ENCODE data around the gene ZDHHC11B.
"Not testable (repeated sequence)": the region's sequence is repeated elsewhere in the genome, so short reads cannot be mapped to it uniquely, and the experiment has no call there.

Gene ZDHHC11B

GRCh38 chr5:683551-684481 is 100.7 kb downstream of the ZDHHC11B start:
- DNase-seq = no peak

GRCh38 chr5:682651-683358 is 101.7 kb downstream of the ZDHHC11B start:
- not testable (repeated sequence) for DNase-seq

DNA sequence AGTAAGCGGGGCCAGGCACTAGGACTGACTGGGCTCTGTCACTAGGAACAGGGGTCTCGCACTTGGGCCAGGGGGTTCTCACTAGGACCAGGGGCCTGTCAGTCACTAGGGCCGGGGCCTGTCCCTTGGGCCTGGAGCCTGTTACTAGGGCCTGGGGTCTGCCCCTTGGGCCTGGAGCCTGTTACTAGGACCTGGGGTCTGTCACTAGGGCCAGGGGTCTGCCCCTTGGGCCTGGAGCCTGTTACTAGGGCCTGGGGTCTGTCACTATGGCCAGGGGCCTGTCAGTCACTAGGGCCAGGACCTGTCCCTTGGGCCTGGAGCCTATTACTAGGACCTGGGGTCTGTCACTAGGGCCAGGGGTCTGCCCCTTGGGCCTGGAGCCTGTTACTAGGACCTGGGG is 102.3 kb downstream of the ZDHHC11B start:
- not testable (repeated sequence) for DNase-seq

- not testable (repeated sequence) for DNase-seq
Observed at GRCh38 chr5:681317-682191, 103.0 kb downstream of the ZDHHC11B start.

GRCh38 chr5:680836-681235 is 103.7 kb downstream of the ZDHHC11B start:
- DNase-seq = not testable (repeated sequence)

- DNase-seq = not testable (repeated sequence)
Observed at GRCh38 chr5:680118-680795, 104.3 kb downstream of the ZDHHC11B start.

DNA sequence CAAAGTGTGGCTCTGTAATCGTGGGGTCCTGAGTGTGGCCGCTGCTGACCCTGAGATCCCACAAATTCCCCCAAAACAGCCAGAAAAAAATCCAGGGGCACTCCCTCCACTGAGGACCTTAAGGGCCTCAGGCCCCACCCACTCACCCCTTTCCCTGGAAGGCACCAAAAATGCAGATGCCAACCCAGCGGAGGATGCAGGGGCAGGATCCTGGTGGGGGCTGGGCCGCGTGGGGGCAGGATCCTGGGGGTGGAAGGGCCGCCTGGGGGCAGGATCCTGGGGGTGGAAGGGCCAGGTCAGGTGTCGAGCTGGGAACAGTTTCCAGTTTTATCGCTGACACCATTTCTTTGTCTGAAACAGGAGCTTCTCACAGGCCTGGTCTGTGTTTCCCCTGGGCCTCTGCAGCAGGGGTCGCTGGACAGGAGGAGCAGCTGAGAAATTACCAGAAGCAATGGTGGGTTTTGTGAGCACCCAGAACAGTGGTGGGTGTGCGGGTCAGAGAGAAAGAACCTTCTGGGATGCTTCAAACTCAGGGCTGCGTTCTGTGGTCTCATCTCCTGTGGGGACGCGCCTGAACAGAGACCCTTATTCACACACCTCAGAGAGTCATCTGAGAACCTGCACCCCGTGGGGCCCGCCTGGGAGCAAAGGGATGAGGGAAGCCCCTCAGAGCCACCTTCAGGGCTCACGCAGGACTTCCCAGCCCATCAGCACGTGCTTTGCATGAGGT is 105.2 kb downstream of the ZDHHC11B start:
- not testable (repeated sequence) for DNase-seq

DNA sequence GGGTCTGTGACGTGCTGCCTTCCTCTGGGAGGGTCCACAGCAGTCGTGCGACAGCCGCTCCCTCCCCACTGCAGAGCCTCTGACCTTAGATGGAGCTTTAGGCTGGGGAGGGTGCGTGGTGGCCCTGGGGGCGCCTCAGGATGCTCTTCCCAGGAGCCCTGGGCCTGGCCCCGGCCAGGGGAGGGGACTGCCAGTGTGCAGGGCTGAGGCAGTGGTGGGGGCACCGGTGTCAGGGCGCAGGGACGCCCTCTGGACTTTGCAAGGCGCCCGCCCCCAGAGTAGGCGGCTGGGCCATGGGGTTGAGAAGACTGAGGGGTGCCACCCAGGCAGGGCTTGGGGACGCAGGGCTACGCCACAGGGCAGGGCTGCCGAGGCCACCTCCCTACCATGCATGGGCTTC is 106.0 kb downstream of the ZDHHC11B start:
- DNase-seq = not testable (repeated sequence)

DNA sequence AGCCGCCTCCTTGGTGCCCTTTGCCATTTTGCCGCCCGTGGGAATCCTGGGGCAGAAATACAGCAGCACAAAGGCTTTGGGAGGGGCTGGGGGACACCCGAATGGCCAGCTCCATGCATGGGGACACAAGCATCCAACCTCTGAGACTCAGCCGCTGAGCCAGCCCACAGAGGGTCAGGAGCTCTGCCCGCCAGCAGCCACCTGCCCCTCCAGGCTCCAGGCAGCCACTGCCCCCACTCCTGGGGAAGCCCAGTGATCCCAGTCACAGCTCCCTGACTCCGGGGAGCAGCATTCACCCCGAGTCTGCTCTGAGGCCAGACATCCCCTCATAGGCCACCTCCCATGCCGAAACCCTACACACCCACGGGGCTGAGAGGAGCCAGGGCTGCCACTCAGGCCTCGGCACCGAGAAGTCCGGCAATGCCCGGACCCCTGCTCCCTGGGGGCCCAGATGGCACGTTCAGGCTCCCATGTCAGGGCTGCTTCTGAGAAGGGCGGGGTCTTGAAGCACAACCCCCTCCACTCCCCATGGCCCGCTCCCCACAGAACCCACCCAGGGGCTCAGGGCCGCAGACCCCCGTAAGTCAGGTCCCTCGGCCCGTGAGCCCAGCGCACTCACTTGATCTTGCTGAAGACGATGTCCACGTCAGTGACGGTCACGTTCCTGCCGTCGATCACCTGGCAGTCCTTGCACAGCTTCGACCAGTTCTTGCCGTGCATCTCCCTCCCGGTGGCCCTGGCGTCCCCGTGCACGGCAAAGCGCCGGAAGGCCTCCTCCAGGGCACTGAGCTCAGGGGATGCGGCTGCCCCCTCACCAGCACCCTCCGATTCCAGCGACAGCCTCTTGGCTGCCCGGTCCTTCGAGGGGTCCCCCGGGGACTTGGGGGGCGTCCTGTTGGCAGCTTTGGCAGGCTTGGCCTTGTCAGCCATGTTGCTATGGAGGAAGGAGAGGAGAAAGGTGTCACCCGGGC is 107.1 kb downstream of the ZDHHC11B start:
- DNase-seq = no peak

- DNase-seq = no peak
Observed at GRCh38 chr5:676699-677076, 107.8 kb downstream of the ZDHHC11B start.

GRCh38 chr5:675871-676698 is 108.4 kb downstream of the ZDHHC11B start:
- no peak for DNase-seq

DNA sequence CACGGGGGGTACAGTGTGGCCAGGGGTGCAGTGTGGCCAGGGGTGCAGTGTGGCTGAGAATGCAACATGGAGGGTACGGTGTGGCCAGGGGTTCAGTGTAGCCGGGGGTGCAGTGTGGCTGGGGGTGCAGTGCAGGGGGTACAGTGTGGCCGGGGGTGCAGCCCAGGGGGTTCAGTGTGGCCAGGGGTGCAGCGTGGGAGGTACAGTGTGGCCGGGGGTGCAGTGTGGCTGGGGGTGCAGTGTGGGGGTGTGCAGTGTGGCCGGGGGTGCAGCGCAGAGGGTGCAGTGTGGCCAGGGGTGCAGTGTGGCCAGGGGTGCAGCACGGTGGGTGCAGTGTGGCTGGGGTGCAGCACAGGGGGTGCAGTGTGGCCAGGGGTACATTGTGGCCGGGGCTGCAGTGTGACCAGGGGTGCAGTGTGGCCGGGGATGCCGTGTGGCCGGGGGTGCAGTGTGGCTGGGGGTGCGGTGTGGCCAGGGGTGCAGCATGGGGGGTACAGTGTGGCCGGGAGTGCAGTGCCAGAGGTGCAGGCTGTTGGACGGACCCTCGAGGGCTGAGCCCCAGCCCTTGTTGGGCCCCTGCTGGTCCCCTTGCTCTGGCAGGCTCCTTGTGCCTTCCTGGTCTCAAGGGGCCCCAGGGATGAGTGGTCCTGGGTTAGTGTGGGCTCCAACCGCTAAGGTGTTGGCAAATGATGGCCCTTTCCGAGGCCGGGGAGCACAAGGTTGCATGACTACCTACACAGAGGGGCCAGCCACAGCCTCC is 109.2 kb downstream of the ZDHHC11B start:
- no peak for DNase-seq

- DNase-seq = no peak
Observed at GRCh38 chr5:674630-675011, 109.9 kb downstream of the ZDHHC11B start.

DNA sequence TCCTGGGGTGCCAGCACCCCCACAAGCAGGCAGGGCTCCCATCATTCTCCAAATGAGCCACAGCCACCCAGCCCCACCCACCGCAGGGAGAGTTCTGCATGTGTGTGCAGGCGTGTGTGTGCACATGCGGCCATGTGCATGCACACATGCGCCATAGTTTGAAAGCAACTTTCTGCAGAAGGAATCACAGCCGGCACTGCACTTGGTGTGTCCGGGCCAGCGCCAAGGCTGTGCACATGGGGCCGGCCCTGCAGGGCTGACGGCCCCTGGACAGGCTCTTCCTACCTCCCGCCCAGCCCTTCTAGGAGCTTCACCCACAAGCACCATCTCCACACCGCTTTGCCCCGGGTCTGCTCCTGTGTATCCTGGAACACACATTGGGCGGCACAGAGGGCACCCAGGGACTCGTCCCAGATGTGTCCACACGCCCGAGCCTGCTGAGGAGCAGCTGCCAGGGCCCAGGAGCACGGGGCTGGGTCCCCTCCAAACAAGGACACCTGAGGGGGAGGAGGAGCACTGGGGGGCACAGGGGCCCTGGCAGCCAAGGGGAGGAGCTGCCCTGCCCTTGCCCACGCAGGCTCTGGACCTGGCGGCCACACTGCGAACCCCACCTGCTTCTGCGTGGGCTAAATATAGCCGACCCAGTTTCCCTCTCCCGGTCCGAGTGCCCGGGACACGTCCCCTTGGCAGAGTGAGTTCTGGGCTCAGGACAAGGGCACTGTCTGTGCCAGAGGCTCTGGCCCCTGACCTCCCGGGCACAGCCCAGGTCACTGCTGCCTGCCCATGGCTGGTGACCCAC is 110.5 kb downstream of the ZDHHC11B start:
- DNase-seq = no peak

- no peak for DNase-seq
Observed at GRCh38 chr5:673161-673830, 111.2 kb downstream of the ZDHHC11B start.

DNA sequence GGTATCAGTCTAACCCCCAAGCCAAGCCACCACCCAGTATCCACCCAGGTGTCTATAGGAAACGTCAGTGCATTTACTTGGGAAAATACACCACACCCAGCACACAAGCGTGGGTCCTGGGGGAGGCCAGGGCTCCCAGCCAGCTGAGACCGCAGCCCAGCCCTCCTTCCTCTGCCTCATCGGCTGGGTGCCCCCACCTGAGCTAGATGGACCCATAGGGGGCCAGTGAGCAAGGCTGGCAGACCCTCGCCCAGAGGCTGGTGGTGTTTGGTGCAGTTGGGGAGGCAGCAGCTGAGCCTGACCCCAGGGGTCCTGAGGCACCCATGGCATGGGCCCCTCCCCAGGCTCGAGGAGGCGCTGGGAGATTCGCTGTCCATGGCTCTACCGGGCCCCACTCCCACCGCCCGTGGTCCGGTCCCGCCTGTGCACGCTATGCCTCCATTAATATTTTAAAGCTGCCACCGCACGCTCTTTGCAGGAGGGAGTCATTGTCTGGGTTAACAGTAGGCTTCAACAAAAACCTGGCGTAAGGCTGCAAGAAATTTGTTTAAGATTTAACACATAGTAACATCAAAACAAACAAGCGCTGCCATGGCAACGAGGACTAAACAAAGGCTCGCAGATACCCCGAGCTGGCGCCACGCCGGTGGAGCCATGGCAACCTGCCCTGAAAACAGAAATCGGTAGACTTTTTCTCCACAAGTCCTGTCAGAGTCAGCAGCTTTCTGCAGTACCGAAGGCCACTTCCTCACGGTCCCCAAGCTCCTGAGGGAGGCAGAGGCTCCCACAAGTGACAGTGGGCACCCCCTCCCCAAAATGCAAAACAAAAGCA is 112.0 kb downstream of the ZDHHC11B start:
- DNase-seq = peak; percentile 83
